HG02943 (cell line): ENCODE data around the gene SALL2.

Source experiments
- ATAC-seq: cut with Tn5 transposase; IDR thresholded peaks from one replicate; pipeline ENCODE4 v1.9.1; 2021; ENCODE audit warnings: mild to moderate bottlenecking, low read depth, moderate library complexity; ENCODE audit not compliant: unreplicated experiment

SALL2 gene

DNA sequence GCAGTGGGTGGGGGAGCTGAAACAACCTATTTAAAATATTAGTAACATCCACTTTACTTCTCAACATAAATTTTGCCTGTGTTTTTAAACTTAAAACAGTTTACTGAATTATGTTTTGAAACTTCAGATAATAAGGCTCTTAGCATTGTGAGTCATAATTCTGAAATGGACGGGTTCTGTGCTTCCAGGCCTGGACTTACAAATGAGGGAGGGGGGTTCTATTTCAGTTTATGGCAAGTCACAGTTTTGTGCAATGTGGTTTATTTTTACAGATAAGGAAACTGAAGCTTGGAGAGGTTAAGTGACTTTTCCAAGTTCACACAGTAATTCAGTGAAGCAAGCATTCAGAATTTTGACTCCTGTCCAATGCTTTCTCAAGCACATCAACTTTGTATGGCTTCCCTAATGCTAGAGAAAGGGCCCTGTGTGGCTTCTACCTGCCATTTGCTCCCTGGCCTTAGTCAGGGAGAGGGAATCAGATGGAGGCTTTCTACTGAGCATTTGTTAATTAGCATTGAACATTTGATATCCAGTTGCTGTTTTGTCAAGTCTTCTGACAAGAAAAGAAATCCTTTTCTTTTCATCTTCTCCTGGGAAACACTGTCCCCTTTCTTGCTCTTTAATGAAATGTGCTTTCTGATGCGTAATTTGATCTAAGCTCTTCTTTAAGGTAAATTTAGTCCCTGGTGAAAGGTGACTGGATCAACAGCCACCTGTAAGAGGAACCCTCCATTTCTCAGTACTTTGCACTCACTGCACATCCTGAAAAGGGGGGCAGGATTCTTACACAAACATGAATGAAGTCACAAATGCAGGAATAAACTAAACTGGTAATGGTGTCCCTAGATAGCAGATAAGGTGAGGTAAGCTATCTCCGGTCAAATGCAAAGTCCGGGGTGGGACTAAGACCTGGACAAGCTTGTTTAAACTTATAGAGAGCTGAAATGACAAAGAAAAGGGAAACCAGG lies 2.5 kb upstream of the SALL2 start:
- no peak for ATAC-seq

DNA sequence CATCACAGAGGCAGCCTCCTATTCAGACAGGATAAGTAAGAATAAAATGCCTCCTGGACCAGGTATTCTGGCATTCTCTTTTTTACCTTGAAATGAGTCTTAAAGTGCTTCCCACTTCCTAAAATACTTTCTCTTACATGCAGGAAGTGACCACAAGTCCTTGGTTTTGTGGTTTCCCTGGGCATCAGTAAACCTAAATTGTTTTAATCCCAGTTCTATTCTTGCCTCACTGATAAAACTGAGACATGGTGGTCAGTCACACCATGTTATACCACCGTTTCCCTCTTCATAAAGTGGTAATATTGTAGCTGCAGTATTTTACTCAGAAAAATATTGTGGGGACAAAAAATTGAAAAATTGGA lies 1.2 kb upstream of the SALL2 start:
- no peak for ATAC-seq

DNA sequence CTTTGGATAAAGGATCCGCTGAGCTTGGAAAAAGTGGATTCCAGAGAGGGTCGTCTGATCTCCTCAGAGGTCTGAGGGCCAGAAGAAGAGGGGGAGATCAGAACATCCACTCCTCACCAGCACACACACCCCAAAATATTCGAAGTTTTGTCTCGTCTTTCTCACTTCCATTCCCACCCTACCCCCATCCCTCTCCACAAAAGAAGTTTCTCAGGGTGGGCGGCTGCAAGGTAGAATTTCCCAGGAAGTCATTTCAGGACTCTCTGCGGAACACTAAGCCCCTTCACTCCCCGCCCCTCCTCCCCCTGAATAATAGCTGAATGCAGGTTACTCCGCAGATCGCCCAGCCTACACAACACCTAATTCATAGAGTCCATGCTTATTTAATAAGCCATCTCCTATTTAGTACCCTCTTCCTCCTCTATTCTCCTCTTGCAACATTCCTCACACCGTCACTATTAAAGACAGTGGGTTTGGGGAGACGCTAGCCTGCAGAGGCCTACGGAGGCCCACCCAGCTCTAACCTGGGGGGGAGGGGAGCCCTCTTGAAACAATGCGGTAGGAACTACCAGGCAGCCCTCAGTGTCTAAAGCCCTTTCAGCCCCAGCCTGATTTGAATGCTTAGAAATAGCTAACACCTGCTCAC lies 649 bp upstream of the SALL2 start:
- ATAC-seq, result no peak

DNA sequence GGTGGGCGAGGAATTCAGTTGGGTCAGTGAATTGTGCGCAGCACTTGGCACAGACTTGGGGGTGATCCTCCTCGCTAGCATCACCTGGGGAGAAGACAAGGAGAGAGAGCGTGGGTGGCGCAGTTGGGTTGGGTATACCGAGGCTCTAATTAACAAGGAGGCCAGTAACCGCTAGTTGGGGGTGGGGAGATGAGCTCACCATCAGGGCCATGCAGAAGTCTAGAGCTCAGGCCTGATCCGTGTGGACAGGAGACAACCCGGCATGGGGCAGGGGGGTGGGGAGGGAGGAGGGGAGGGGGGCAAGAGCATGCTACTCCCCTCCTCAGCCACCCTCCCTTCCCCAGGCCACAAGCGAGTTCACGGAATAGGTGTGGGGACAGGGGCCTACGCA lies 580 bp downstream of the SALL2 start:
- no peak for ATAC-seq

DNA sequence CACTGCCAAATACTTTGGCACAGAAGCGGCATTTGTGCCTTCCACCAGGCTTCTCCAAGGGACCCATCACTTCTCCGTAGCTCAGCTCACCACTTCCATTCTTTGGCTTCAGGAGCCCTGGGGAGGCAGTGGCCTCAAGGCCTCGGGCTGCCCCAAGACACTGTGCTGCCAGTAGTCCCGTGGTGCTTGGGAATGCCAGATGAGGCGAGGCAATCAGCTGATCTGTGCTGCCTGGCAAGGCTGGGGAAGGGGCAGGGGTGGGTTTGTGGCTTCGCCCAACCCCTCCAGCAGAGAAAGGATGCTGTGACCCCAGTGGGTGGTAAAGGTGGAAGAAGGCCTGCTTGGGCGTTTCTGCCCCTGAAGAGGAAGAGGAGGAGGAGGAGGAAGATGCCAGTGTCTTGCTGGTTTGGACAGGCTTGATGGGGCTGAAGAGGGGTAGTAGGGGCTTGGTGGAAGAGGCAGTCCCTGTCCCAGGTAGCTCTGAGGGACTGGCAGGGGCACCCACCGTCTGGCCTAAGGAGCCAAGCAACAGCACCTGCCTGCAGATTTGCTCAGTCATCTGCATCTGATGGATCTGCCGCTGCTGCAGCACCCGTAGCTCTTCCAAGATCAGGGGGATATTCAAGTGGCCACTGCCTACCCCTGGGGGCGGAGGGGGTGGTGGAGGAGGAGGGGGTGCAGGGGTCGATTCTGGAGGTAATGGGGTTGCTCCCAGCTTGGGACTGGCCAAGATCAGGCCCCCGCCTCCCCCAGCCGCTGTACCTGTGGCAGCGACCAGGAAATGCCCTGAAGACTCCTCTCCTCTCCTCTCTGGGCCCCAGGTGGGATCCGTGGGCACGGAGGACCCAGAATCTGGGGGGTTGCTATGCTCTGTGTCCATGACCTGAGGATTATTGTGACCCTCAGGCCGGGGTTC lies 1.3 kb downstream of the SALL2 start:
- ATAC-seq, result no peak

DNA sequence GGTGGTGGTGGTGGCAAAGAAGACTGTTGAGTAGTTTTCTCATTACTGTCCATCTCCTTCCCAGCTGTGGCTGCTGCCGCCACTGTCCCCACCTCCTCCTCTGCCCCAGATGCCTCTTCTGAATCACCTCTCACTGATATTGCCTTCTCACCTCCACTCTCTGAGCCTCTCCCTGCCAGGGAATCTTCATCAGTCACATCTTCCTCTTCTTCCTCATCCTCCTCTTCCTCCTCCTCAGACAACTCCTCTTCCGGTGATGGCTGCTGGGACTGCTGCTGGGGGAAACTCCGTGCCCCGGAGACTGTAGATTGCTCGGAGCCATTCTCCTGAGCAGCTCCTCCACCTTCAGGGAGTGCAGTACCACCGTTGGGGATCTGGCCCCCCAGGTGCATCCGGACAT lies 2.9 kb downstream of the SALL2 start:
- no peak for ATAC-seq

DNA sequence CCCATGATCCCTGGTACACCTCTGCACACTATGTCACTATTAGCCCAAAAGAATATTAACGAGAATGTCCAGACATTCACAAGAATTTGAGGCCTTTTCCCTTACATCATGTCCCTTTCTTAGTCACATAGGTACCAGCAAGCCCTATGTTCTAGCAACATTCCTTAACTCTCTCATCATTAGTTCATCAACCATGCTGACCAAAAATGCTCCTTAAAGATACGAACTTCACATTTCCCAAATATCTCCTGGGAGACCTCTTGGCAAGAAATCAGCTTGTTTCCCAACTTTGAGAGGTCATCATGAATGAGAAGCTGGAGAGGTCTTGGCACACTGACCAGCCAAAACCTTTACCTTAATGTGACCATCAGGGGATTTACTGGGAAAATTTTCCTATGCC lies 4.6 kb downstream of the SALL2 start:
- no peak for ATAC-seq

DNA sequence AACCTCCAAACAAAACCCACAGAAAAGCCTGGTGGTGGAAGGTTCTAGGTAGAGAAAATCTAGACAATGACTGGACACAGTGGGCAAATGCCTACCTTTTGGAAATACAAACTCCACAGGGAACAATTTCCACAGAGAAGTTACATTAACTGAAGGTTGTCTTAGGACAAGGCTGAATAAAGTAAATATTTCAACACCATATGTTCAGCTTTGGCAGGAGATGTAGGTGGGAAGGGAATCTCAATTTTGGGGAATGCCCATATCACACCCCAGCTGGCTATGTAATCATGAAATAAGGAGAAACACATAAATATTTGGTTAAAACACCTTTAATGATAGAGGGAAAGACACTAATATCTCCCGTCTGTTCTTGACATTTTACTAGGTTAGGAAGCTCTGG lies 5.4 kb downstream of the SALL2 start:
- ATAC-seq, result no peak

DNA sequence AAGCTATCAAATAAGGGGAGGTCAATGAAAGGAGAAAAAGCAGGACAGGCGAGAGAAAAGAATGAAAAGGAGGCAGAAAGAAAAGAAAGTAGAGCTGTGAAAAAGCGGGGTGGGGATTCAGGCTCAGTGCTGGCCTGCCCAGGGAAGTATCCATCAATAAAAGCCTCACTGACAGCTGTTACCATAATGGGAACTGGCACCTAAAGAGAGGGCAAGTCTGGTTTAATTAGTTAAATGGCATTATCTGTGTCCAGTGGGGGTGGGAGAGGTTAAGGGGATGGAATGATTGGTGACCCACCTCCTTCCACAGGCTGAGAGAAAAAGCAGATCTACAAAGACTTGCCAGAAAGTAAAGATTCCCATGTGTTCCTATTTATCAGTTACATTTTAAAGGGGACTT lies 7.4 kb downstream of the SALL2 start:
- ATAC-seq, result no peak

DNA sequence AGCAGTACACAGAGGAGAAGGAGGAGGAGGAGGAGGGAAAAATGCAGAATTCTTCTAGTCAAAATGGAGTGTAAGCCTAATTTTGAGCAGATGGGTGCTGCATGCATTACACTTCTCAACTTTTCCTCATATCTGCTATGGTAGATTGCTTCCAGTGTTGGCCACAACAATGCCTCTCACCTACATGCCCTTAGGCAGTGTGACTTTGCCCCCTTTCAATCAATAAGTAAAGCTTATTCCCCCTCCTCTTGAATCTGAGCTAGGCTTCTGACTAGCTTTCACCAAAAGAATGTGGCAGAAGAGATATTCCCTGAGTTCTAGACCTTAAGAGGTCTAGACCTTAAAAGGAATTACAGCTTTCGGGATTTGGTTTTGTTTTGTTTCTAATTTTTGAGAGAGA lies 11.8 kb downstream of the SALL2 start:
- ATAC-seq, result no peak

DNA sequence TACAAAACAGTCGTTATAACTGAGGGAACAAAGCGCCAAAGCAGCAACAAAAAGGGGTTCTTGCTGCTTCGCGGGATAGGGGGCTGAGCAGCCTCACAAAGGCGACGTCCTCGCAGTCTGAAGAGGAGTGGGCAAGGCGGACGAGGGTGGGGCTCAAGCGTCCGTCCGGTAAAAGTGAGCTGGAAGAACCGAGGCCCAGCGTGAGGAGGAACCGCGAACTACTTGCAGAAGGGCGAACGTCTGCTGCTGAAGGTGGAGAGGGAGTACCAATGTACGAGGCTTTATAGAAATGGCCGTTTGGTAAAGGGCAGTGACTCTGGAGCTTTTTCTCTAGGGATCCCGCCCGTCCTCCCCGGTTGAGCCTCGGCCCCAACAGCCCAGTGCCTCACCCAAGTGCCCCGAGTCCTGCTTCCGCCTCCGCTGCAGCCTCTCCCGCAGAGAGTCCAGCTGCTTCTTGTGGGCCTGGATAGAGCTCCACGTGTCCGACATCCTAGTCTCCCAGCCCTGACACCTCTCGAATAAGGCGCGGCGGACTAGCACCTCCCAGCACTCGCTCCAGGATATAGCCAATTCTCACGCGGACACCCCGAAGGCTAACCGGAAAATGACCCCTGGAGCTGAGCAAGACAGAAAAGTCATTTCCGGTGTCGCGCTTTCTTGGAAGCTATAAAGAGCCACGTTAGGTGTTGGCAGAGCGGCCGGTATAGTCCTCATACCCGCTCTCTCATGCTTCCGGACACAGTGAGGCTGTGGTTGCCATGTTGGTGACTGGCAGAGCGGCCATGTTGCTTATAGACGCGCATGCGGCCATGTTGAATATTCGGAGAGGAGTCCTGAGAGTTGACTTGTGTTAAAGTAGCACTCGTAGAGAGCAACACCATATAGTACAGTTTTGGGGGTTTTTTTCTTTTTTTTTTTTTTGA lies 15.2 kb downstream of the SALL2 start, which contains the start of gene METTL3:
METTL3 (minus strand) TSS at position 606 of the 923 bp plus-strand sequence; CDS start at position 489, 117 bp downstream.
- ATAC-seq, result peak; percentile 99

DNA sequence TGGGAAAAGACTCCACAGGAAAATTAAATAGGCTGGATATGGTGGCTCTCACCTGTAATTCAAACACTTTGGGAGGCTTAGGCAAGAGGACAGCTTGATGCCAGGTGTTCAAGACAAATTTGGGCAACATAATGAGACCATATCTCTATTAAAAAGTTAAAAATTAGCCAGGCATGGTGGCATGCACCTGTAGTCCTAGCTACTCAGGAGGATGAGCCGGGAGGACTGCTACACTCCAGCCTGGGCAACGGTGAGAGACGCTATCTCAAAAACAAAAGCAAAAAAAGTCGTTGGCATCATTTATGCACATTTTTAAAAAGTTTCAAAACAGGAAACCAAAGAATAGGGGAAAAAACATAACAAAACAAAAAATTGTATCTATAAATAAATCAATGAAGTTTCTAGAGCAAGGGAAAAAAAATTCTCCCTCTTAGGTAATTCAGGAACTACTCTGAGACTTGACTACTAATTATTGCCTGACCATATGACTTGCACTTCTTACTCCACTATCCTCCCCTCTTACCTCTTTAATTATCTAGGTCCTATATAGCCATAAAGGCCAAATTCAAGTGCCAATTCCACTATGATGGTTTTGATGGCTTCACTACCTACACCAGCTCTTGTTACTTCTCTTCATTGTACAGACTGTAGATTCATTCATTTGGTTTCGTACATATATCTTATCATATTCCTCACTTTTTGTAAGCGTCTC lies 16.6 kb downstream of the SALL2 start:
- no peak for ATAC-seq

DNA sequence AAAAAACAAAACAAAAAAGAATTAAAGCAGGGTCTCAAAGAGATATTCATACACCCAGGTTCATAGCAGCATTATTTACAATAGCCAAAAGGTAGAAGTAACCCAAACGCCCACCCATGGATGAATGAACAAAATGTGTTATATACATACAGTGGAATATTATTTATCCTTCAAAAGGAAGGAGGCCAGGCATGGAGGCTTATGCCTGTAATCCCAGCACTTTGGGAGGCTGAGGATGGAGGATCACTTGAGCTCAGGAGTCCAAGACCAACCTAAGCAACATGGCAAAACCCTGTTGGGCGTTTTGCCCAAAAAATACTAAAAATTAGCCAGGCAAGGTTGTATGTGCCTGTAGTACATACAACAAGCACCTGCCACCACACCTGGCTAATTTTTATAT lies 19.6 kb downstream of the SALL2 start:
- no peak for ATAC-seq

DNA sequence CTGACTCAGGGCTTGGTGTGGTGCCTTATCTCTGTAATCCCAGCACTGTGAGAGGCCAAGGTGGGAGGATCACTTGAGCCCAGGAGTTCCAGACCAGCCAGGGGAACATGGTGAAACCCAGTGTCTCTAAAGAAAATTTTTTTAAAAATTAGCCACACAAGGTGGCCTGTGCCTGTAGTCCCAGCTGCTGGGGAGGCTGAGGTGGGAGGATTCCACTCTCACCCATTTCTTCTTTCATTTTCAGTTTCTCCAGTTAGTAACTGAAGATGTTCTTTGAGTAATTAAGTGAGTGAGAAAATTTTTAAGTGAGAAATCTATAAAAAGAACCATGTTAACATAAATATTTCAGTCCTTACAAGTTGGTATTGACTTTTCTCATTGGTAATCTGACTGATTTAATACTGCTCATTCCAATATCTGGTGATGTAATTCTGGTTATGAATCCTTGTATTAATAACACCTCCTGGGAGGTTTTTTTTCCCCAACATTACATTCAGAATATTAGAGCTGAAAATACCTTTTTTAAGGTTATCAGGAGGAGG lies 21.1 kb downstream of the SALL2 start:
- no peak for ATAC-seq

DNA sequence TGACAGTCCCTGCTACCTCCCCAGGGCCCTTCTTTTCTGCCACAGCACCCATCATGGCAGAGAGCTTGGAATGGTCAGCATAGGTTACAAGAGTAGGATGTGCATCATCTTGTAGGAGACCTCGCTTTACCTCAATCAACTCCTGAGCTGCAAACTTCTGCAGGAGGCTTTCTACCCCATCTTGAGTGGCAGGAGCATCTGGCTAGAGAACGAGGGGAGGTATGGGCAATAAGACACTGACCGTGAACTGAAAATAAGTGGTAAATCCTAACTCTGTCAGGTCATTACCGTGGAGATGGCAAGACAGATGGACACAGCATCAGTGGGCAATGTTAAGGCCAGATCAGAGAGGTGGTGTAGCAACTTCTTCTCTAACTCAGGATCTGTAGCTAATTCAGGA lies 22.8 kb downstream of the SALL2 start:
- ATAC-seq, result no peak

DNA sequence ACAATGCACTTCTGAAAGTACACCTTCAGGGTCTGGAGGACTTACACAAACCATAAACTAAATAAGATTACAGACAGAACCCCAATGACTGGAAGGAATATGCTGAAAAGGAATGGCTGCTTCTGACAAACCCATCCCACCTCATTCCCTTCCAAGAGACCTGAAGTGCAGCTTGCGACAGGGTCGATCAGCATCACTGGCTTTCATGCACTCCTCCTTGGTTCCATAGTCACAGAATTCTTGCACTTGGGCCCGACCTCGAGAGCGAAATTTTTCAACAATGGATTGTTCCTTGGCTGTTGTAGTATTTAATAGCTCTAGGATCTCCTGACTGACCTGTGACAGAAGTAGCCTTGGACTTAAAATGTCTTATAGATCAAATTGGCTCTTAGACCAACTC lies 24.6 kb downstream of the SALL2 start:
- no peak for ATAC-seq

DNA sequence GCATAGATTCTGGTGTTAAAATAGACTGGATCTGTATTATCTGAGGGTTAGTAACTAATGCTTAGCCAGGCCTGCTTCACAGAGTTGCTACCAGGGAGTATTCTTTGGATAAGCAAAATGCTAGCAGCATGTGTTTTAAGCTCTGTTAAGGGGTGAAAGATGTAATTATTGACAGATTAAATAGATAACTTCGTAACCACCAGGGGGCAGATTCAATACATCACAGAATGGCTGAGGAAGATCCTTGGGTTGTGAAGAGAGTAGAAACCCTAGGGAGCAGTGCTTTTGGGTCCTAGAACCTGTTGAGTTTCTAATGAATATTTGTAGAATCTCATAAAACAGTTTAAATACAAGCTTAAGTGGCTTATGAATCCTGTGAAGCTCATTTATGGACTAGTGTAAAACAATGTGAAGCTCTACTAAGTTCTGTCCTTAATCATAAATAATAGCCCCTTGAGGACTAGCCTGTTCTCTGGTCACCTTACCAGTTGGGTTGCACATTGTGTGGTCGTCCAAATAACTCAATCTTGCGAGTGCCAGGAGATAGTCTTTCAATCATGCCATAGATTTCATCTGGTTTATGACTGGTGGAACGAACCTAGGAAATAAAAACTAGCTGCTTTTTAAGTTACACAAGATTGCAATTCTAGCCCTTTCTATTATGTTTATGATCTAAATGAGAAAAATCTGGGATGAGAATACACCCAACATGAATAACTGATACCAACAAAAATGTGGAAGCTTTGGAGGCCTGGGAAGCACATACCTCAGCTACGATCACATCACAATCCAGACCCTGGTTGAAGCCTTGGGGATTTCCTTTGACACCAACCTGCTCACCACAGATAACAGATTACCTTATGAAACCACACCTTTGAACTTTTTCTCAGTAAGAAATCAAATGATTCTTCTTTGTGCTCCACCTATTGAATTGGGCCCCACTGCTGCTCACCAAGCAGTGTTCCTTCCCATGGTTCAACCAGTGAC lies 27.3 kb downstream of the SALL2 start:
- no peak for ATAC-seq

DNA sequence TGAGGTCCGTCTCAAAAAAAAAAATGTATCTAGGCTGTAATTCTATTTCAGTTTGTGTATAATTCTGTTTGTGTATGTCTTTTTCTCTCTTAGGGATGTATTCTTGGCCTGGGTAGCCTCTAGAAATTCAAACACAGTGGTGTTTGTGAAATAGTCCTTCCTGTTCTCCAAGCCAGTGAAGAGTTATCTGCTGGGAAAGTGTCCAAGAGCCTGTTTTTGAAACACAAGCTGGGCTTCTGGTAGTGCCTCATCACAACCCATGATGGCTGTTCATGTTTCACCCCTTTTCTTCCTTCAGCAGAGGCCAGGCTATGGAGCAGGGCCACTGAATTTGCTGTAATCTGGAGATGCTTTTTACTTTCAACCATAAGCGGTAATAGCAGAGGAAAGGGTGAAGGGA lies 29.7 kb downstream of the SALL2 start:
- no peak for ATAC-seq
